Neural cell (in vitro differentiated cells): ENCODE data around the gene M1AP.

Experiments
- EP300 ChIP-seq: fragments of 450-650 bp; conservative IDR thresholded peaks from 2 replicates; pipeline ENCODE4 v1.6.1; 2014; ENCODE audit warnings: antibody characterized with exemption, mild to moderate bottlenecking, moderate library complexity; ENCODE audit not compliant: poor library complexity, severe bottlenecking
- EZH2 ChIP-seq: fragments of 200-600, 300-800 bp; shearing (Covaris generic), sonication (generic); IDR thresholded peaks from 2 replicates; pipeline ENCODE4 v1.6.1; 2014; ENCODE audit warnings: antibody characterized with exemption, low read length, borderline replicate concordance, mild to moderate bottlenecking; ENCODE audit not compliant: insufficient read depth, poor library complexity, severe bottlenecking
- MXI1 ChIP-seq: fragments of 450-650 bp; conservative IDR thresholded peaks from 2 replicates; pipeline ENCODE4 v1.6.1; 2014; ENCODE audit warnings: antibody characterized with exemption, mild to moderate bottlenecking; ENCODE audit not compliant: poor library complexity, severe bottlenecking
- POLR2AphosphoS5 ChIP-seq: IDR thresholded peaks from 2 replicates; pipeline ENCODE4 v1.6.1; 2012
- RAD21 ChIP-seq: fragments of 450-650 bp; conservative IDR thresholded peaks from 2 replicates; pipeline ENCODE4 v1.6.1; 2014; ENCODE audit warnings: antibody characterized with exemption, mild to moderate bottlenecking, moderate library complexity
- SMC3 ChIP-seq: fragments of 450-650 bp; conservative IDR thresholded peaks from 2 replicates; pipeline ENCODE4 v1.6.1; 2014; ENCODE audit warnings: antibody characterized with exemption, mild to moderate bottlenecking, moderate library complexity; ENCODE audit not compliant: poor library complexity
- TAF1 ChIP-seq: IDR thresholded peaks from 2 replicates; pipeline ENCODE4 v1.6.1; 2012; ENCODE audit warnings: low read depth
- TF ChIP-seq, protein P1 (sequence below): fragments of 450-650 bp; IDR thresholded peaks from 2 replicates; pipeline ENCODE4 v1.5.1; 2014; ENCODE audit warnings: antibody characterized with exemption, mild to moderate bottlenecking, moderate library complexity; ENCODE audit not compliant: poor library complexity, severe bottlenecking
- TF ChIP-seq, protein P2 (sequence below): IDR thresholded peaks from 2 replicates; pipeline ENCODE4 v1.6.1; 2012; ENCODE audit warnings: borderline replicate concordance

DNA sequence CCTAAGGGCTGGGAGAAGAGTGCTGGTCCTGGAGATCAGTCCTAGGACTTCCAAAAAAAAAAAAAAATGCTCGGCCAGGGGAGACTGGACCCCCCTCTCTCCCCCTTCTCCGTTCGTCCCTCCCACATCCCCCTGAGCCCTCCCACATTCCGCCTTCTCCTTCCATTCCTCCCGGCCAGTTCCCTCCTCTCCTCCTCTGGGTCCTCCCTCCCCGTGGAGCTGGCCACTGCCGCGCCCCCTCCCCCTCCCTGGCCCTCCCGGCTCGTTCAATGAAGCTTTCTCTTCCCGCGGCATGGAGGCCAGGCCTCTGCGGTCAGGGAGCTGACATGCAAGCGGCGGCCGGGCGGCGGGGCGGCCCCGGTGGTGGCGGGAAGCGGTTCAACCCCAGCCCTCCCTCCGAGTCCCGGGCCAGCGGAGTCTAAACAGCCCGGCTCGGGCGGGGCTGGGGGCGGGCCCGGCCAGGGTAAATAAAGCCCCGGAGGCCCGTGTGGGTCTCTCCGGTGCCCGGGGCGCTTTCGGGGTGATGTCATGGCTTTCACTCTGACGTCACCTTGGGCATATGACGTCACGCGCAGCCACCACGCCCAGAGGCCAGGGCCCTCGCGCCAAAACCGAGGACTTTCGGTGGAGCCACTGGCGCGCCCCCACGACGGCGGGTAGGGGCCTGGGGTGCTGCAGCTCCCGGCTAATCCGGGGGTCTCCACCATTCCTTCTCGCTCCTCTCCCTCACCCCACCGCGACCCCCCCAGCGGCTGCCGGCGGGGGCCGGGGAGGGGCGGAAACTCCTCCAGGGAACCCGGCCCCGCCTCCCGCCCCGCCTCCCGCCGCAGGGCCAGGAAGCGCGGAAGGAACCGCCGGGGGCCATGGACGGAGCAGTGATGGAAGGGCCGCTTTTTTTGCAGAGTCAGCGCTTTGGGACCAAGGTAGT lies 94.0 kb downstream of the M1AP start, which contains the start of the genes DOK1 and LOXL3:
- TF ChIP-seq, protein P1, sequence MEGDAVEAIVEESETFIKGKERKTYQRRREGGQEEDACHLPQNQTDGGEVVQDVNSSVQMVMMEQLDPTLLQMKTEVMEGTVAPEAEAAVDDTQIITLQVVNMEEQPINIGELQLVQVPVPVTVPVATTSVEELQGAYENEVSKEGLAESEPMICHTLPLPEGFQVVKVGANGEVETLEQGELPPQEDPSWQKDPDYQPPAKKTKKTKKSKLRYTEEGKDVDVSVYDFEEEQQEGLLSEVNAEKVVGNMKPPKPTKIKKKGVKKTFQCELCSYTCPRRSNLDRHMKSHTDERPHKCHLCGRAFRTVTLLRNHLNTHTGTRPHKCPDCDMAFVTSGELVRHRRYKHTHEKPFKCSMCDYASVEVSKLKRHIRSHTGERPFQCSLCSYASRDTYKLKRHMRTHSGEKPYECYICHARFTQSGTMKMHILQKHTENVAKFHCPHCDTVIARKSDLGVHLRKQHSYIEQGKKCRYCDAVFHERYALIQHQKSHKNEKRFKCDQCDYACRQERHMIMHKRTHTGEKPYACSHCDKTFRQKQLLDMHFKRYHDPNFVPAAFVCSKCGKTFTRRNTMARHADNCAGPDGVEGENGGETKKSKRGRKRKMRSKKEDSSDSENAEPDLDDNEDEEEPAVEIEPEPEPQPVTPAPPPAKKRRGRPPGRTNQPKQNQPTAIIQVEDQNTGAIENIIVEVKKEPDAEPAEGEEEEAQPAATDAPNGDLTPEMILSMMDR: no peak
- TF ChIP-seq POLR2AphosphoS5: no peak
- TF ChIP-seq EP300: peak; percentile 32
- no peak for TF ChIP-seq EZH2
- no peak for TF ChIP-seq SMC3
- TF ChIP-seq, protein P2, sequence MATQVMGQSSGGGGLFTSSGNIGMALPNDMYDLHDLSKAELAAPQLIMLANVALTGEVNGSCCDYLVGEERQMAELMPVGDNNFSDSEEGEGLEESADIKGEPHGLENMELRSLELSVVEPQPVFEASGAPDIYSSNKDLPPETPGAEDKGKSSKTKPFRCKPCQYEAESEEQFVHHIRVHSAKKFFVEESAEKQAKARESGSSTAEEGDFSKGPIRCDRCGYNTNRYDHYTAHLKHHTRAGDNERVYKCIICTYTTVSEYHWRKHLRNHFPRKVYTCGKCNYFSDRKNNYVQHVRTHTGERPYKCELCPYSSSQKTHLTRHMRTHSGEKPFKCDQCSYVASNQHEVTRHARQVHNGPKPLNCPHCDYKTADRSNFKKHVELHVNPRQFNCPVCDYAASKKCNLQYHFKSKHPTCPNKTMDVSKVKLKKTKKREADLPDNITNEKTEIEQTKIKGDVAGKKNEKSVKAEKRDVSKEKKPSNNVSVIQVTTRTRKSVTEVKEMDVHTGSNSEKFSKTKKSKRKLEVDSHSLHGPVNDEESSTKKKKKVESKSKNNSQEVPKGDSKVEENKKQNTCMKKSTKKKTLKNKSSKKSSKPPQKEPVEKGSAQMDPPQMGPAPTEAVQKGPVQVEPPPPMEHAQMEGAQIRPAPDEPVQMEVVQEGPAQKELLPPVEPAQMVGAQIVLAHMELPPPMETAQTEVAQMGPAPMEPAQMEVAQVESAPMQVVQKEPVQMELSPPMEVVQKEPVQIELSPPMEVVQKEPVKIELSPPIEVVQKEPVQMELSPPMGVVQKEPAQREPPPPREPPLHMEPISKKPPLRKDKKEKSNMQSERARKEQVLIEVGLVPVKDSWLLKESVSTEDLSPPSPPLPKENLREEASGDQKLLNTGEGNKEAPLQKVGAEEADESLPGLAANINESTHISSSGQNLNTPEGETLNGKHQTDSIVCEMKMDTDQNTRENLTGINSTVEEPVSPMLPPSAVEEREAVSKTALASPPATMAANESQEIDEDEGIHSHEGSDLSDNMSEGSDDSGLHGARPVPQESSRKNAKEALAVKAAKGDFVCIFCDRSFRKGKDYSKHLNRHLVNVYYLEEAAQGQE: peak; percentile 15
- TF ChIP-seq MXI1: no peak
- no peak for TF ChIP-seq TAF1
- no peak for TF ChIP-seq RAD21
